Measurements from ENCODE around the gene RNF128.
"Not testable (repeated sequence)": the region's sequence is repeated elsewhere in the genome, so short reads cannot be mapped to it uniquely, and the experiment has no call there.

The RNF128 gene

DNA sequence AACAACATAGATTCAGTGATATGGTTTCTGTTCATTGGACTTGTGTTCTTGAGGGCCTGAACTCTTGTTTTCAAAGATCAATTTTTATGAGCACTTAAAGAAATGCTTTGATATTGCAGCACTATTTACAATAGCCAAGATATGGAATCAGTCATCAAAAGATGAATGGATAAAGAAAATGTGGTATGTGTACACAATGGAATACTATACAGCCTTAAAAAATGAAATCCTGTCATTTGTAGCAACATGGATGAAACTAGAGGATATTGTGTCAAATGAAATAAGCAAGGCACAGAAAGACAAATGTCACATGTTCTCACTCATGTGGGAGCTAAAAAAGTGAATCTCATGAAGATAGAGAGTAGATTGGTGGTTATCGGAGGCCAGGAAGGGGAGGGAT, 21.9 kb downstream of the RNF128 start:
- no peak for DNase-seq (ENCODE audit: low read depth)

GRCh38 chrX:106751407-106751806, 24.9 kb downstream of the RNF128 start:
- DNase-seq (ENCODE audit: low read depth), result no peak

GRCh38 chrX:106752101-106752678, 25.7 kb downstream of the RNF128 start:
- no peak for DNase-seq (ENCODE audit: low read depth)

DNA sequence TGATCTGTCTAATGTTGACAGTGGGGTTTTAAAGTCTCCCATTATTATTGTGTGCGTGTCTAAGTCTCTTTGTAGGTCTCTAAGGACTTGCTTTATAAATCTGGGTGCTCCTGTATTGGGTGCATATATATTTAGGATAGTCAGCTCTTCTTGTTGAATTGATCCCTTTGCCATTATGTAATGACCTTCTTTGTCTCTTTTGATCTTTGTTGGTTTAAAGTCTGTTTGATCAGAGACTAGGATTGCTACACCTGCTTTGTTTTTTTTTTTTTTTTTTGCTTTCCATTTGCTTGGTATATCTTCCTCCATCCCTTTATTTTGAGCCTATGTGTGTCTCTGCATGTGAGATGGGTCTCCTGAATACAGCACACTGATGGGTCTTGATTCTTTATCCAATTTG, 42.8 kb downstream of the RNF128 start:
- not testable (repeated sequence) for DNase-seq (ENCODE audit: low read depth)

DNA sequence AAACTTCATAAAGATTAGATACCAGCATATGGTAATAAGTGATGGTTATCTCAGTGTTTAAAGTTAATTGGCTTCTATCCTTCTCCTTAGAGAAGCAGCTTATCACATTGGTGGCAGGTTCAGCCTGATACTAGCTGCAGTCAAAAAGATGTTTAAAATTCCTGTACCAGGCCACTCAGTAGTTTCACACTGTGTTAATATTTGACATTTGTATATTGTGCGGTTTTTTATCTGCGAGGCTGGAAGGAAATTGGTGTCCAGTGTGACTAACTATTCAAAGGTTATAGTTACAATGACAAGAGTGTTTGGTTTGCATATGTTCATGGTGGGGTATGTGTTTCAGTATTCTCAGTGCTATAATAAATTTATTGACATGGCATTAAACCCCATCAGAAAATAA, 48.5 kb downstream of the RNF128 start:
- DNase-seq (ENCODE audit: low read depth), result no peak

- DNase-seq (ENCODE audit: low read depth), result no peak
These were observed 53.8 kb downstream of the RNF128 start for GRCh38 chrX:106780264-106780663.

GRCh38 chrX:106780664-106781377, 54.3 kb downstream of the RNF128 start:
- no peak for DNase-seq (ENCODE audit: low read depth)

DNA sequence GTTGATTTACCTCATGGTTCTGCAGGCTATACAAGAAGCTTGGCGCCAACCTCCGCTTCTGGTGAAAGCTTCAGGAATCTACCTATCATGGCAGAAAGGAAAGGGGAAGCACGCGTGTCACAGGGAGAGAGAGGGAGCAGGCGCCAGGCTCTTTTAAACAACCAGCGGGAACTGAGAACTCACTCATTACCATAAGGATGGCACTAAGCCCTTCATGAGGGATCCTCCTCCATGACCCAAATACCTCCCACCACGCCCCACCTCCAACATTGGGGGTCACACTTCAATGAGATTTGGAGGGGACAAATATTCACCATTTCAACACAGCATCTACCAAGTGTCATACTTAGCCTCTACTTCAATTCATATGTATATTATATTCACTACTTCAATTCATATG, 57.2 kb downstream of the RNF128 start:
- no peak for DNase-seq (ENCODE audit: low read depth)

DNA sequence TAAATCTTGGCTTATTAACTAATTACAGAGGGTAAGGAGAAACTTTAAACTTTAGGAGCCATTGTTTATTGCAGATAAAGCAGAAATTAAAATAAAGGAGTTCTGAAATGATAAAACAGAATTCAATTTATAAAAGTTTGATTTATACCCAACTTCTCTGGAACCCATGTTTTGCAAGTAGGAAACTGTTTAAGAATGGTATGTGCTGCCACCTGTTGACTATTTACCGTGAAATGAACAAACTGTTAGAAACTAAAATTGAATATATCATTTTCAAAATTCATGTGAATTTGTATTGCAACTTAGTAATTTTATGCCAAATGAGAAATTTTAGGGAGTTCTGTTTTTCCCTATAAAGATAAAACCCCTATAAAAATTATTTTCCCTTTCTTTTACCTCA, 65.0 kb downstream of the RNF128 start:
- DNase-seq (ENCODE audit: low read depth), result no peak

GRCh38 chrX:106802063-106802387, 75.5 kb downstream of the RNF128 start:
- DNase-seq (ENCODE audit: low read depth), result no peak

DNA sequence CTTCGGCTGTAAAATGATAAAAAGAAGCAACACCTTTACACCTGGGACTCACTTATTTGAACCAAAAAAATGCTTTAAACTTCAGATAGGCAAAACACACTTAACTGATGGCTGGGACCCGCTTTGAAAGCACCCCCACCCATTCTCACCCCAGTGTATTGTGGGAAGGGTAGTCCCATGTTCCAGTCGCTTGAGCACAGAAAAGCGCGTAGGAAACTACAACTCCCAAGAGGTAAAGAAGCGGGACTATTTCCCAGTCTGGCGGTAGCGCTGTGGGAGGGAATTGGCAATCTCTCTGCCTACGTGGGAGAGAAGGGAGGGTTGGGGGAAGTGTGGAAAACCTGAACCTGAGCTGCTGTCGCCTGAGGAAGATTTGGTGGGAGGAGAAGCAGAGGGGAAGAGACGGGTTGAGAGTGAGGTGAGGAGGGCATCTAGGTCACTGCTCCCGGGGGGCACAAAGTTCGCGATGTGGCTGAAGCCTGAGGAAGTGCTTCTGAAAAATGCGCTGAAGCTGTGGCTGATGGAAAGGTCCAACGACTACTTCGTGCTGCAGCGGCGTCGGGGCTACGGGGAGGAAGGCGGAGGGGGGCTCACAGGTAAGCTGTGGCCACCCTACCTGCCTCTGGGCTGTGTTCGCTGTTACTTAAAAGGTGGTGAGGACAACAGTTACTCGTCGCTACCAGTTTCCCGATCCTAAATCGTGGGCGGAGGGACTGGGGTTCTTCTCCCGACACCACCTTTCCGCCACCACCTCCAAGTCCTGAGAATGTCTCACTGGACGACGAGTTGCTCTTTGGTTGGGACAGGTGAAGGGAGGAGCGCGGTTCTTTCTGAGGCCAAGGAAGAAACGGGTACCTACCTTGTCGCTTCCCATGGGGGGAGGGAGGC, 76.1 kb downstream of the RNF128 start, which contains the start of gene TBC1D8B:
Gene TBC1D8B, plus strand, starts transcription at position 286 of the 888 bp plus-strand sequence. Its CDS starts 181 bp downstream, at position 467.
- no peak for DNase-seq (ENCODE audit: low read depth)

DNA sequence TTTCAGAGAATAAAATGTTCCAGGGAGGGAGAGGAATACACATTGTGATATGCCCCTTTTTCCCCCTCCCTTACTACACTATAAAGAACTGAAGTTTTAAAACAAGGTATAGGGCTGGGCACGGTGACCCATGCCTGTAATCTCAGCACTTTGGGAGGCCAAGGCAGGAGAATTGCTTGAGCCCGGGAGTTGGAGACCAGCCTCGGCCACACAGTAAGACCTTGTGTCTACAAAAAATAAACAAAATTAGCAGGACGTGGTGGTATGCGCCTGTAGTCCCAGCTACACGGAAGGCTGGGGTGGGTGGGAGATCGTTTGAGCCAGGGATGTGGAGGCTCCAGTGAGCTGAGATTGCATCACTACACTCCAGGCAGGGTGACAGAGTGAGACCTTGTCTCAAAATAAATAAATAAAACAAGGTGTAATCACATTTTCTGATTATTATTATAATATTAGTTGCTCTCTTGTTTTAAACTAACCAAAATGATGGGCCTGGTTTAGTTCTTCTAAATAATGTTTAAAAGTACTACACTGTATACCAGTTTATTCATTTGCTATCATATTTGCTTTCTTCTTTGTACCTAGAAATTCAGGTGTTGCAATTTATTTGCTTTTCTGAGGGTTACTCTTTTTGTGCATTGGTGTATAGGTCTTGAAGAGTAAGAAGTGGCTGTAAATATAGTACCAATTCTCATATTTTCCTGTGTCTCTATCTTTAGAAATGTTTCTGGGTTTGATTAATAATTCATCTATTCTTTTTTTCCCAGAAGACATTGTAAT, 84.8 kb downstream of the RNF128 start:
- no peak for DNase-seq (ENCODE audit: low read depth)

GRCh38 chrX:106812930-106813329, 86.4 kb downstream of the RNF128 start:
- DNase-seq (ENCODE audit: low read depth), result not testable (repeated sequence)

DNA sequence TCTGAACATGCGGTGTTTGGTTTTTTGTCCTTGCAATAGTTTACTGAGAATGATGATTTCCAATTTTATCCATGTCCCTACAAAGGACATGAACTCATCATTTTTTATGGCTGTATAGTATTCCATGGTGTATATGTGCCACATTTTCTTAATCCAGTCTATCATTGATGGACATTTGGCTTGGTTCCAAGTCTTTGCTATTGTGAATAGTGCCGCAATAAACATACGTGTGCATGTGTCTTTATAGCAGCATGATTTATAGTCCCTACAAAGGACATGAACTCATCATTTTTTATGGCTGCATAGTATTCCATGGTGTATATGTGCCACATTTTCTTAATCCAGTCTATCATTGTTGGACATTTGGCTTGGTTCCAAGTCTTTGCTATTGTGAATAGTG, 87.6 kb downstream of the RNF128 start:
- DNase-seq (ENCODE audit: low read depth), result not testable (repeated sequence)
